Measurements from ENCODE around the gene ALDH3B2.

The ALDH3B2 gene

DNA sequence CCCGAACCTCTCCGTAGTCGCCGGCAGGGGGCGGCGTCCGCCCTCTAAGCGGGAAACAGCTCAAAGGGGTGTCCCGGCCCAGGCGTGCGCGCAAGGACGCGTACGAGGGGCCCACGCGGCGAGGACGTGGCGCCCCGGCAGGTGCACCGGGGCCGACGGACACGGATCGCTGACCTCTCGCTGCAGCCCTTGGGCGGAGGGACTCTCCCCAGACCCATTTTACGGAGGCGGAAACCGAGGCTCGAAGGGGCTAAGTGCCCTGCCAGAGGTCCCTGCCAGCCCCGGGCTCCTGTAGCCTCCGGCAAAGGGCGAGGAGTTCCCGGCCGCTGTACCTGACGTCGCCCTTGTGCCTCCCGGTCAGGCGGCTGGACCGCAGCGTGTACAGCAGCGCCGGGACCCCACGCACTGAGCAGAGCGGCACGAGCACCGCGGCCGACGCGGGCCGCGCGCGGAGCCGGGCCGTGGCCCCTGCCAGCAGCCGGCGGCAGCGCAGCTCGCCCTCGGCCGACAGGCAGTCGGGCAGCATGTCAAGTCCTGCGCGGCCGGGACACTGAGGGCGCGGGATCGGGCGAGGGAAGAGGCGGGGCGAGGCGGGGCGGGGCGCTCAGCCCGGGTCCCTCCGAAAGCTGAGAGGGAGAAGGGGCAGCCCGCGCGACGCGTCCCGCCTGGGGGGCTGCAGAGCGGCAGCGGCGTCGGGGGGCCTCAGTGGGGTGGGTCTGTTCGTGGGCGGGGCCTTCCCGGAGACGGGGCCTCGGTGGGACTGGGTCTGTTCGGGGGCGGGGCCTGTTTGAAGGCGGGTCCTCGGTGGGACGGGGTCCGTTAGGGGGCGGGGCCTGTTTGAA, 44.8 kb downstream of the ALDH3B2 start, which contains the start of gene NUDT8 (continued):
- TF ChIP-seq ZNF843 (tag by site-specific recombination; IDR thresholded peaks at IDR 0.05) (0 out of 2 replicates have a peak, but pooled peaks have one; percentile 28), ZBTB8A (tag by site-specific recombination; IDR thresholded peaks at IDR 0.05) (peak; percentile 91), ZNF501 (tag by site-specific recombination; IDR thresholded peaks at IDR 0.05) (0 out of 2 replicates have a peak, but pooled peaks have one; percentile 48), ZNF211 (tag by site-specific recombination; IDR thresholded peaks at IDR 0.05; ENCODE audit: low read depth) (no peak), ZNF324 (tag by site-specific recombination; IDR thresholded peaks at IDR 0.05) (peak; percentile 73; the same call in 1 of the 2 replicates), ZNF707 (tag by site-specific recombination; IDR thresholded peaks at IDR 0.05) (no peak), GLI4 (tag by site-specific recombination; IDR thresholded peaks at IDR 0.05) (no peak), ZFHX2 (tag by site-specific recombination; conservative IDR thresholded peaks at IDR 0.05) (peak; percentile 37), ZNF335 (tag by site-specific recombination; conservative IDR thresholded peaks at IDR 0.05) (peak; percentile 79), ZNF777 (tag by site-specific recombination; IDR thresholded peaks at IDR 0.05; ENCODE audit: borderline replicate concordance) (0 out of 2 replicates have a peak, but pooled peaks have one; percentile 18), KLF9 (tag by site-specific recombination; IDR thresholded peaks at IDR 0.05; ENCODE audit: low read depth) (no peak), ZNF555 (tag by site-specific recombination; conservative IDR thresholded peaks at IDR 0.05) (no peak), ZNF19 (tag by site-specific recombination; IDR thresholded peaks at IDR 0.05; ENCODE audit: low read depth) (no peak), ZNF132 (tag by site-specific recombination; IDR thresholded peaks at IDR 0.05; ENCODE audit: borderline replicate concordance) (no peak), KLF1 (tag by site-specific recombination; IDR thresholded peaks at IDR 0.05) (peak; percentile 23; the same call in 1 of the 2 replicates), KLF16 (tag by site-specific recombination; IDR thresholded peaks at IDR 0.05) (peak; percentile 35; the same call in 1 of the 2 replicates), ZNF747 (tag by site-specific recombination; IDR thresholded peaks at IDR 0.05) (no peak)
- TF ChIP-seq, protein P1, sequence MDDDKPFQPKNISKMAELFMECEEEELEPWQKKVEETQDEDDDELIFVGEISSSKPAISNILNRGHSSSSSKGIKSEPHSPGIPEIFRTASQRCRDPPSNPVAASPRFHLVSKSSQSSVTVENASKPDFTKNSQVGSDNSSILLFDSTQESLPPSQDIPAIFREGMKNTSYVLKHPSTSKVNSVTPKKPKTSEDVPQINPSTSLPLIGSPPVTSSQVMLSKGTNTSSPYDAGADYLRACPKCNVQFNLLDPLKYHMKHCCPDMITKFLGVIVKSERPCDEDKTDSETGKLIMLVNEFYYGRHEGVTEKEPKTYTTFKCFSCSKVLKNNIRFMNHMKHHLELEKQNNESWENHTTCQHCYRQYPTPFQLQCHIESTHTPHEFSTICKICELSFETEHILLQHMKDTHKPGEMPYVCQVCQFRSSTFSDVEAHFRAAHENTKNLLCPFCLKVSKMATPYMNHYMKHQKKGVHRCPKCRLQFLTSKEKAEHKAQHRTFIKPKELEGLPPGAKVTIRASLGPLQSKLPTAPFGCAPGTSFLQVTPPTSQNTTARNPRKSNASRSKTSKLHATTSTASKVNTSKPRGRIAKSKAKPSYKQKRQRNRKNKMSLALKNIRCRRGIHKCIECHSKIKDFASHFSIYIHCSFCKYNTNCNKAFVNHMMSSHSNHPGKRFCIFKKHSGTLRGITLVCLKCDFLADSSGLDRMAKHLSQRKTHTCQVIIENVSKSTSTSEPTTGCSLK (tag by site-specific recombination; IDR thresholded peaks at IDR 0.05) = no peak
- TF ChIP-seq, protein P2, sequence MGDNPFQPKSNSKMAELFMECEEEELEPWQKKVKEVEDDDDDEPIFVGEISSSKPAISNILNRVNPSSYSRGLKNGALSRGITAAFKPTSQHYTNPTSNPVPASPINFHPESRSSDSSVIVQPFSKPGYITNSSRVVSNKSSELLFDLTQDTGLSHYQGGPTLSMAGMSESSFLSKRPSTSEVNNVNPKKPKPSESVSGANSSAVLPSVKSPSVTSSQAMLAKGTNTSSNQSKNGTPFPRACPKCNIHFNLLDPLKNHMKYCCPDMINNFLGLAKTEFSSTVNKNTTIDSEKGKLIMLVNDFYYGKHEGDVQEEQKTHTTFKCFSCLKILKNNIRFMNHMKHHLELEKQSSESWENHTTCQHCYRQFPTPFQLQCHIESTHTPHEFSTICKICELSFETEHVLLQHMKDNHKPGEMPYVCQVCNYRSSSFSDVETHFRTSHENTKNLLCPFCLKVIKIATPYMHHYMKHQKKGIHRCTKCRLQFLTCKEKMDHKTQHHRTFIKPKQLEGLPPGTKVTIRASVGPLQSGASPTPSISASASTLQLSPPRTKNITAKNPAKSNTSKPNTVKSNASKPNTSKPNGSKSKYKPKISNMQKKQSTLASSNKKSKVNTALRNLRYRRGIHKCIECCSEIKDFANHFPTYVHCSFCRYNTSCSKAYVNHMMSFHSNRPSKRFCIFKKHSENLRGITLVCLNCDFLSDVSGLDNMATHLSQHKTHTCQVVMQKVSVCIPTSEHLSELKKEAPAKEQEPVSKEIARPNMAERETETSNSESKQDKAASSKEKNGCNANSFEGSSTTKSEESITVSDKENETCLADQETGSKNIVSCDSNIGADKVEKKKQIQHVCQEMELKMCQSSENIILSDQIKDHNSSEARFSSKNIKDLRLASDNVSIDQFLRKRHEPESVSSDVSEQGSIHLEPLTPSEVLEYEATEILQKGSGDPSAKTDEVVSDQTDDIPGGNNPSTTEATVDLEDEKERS (tag by site-specific recombination; IDR thresholded peaks at IDR 0.05) = no peak
- TF ChIP-seq, protein P3, sequence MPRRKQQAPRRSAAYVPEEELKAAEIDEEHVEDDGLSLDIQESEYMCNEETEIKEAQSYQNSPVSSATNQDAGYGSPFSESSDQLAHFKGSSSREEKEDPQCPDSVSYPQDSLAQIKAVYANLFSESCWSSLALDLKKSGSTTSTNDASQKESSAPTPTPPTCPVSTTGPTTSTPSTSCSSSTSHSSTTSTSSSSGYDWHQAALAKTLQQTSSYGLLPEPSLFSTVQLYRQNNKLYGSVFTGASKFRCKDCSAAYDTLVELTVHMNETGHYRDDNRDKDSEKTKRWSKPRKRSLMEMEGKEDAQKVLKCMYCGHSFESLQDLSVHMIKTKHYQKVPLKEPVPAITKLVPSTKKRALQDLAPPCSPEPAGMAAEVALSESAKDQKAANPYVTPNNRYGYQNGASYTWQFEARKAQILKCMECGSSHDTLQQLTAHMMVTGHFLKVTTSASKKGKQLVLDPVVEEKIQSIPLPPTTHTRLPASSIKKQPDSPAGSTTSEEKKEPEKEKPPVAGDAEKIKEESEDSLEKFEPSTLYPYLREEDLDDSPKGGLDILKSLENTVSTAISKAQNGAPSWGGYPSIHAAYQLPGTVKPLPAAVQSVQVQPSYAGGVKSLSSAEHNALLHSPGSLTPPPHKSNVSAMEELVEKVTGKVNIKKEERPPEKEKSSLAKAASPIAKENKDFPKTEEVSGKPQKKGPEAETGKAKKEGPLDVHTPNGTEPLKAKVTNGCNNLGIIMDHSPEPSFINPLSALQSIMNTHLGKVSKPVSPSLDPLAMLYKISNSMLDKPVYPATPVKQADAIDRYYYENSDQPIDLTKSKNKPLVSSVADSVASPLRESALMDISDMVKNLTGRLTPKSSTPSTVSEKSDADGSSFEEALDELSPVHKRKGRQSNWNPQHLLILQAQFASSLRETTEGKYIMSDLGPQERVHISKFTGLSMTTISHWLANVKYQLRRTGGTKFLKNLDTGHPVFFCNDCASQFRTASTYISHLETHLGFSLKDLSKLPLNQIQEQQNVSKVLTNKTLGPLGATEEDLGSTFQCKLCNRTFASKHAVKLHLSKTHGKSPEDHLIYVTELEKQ (tag by site-specific recombination; IDR thresholded peaks at IDR 0.05; ENCODE audit: borderline replicate concordance) = no peak
- TF ChIP-seq, protein P4, sequence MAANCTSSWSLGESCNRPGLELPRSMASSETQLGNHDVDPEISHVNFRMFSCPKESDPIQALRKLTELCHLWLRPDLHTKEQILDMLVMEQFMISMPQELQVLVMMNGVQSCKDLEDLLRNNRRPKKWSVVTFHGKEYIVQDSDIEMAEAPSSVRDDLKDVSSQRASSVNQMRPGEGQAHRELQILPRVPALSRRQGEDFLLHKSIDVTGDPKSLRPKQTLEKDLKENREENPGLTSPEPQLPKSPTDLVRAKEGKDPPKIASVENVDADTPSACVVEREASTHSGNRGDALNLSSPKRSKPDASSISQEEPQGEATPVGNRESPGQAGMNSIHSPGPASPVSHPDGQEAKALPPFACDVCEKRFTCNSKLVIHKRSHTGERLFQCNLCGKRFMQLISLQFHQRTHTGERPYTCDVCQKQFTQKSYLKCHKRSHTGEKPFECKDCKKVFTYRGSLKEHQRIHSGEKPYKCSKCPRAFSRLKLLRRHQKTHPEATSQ (tag by site-specific recombination; IDR thresholded peaks at IDR 0.05) = 0 out of 2 replicates have a peak, but pooled peaks have one; percentile 27
- TF ChIP-seq, protein P5, sequence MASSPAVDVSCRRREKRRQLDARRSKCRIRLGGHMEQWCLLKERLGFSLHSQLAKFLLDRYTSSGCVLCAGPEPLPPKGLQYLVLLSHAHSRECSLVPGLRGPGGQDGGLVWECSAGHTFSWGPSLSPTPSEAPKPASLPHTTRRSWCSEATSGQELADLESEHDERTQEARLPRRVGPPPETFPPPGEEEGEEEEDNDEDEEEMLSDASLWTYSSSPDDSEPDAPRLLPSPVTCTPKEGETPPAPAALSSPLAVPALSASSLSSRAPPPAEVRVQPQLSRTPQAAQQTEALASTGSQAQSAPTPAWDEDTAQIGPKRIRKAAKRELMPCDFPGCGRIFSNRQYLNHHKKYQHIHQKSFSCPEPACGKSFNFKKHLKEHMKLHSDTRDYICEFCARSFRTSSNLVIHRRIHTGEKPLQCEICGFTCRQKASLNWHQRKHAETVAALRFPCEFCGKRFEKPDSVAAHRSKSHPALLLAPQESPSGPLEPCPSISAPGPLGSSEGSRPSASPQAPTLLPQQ (tag by site-specific recombination; IDR thresholded peaks at IDR 0.05) = peak; percentile 94
- TF ChIP-seq, protein P6, sequence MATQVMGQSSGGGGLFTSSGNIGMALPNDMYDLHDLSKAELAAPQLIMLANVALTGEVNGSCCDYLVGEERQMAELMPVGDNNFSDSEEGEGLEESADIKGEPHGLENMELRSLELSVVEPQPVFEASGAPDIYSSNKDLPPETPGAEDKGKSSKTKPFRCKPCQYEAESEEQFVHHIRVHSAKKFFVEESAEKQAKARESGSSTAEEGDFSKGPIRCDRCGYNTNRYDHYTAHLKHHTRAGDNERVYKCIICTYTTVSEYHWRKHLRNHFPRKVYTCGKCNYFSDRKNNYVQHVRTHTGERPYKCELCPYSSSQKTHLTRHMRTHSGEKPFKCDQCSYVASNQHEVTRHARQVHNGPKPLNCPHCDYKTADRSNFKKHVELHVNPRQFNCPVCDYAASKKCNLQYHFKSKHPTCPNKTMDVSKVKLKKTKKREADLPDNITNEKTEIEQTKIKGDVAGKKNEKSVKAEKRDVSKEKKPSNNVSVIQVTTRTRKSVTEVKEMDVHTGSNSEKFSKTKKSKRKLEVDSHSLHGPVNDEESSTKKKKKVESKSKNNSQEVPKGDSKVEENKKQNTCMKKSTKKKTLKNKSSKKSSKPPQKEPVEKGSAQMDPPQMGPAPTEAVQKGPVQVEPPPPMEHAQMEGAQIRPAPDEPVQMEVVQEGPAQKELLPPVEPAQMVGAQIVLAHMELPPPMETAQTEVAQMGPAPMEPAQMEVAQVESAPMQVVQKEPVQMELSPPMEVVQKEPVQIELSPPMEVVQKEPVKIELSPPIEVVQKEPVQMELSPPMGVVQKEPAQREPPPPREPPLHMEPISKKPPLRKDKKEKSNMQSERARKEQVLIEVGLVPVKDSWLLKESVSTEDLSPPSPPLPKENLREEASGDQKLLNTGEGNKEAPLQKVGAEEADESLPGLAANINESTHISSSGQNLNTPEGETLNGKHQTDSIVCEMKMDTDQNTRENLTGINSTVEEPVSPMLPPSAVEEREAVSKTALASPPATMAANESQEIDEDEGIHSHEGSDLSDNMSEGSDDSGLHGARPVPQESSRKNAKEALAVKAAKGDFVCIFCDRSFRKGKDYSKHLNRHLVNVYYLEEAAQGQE (tag by site-specific recombination; IDR thresholded peaks at IDR 0.05) = no peak
